ENCODE measurements around the gene ATP6V0C. TPM values are rescaled to one million over a fixed set of nuclear protein-coding genes. Genes with fewer than 3 reads are reported as not detected.
A peak's percentile ranks its signal among the peaks of the same experiment; 100 is the strongest.

The ATP6V0C gene
- total RNA-seq = 137 TPM
- long read RNA-seq, transcript ATP6V0C-201 (3 exons, 1,175 nt) = major isoform, 37 of 38 reads
- long read RNA-seq, partial matches to known transcripts = 0 of 38 reads
- long read RNA-seq, other reads (novel, unspliced or antisense) = 0 of 38 reads

DNA sequence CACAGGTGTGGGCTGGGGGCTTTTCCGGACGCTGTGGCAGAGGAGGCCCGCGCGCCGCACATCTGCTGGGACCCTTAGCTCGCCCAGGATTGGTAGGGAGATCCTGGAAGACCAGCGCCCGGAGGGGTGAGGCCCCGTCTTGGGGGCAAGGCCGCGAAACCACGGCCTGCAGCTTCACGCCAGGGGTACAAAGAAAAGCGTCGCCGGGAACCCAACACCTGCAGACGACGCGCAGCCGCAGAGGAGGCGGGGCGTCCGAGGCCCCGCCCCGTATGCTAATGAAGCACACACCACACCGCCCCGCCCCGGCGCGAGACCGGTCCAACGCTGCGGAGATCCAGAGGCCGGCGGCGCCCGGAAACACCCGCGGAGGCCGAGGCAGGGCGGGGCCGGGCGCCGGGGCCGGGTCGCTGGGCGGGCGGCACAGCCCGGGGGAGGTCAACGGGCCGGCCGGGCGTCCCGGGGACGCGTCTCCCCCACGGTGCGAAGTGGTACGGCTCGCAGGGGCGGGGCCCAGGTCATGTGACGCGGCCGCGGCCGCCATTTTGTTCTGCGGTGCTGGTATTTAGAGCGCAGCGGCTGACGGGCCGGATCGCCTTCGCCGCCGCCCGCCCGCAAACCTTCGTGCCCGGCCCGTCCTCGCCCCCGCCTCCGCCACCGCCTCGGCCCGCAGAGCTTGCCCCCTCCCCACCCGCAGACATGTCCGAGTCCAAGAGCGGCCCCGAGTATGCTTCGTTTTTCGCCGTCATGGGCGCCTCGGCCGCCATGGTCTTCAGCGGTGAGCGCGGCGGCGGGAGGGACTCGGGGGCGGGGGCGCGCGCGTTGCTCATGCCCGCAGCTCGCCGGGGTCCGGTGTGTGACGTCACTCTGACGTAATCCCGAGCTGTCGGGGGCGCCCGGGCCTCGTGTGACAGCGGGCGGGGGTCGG is at the start of gene ATP6V0C:
ATP6V0C (plus strand) TSS at position 548 of the 928 bp plus-strand sequence; CDS start at position 700, 152 bp downstream.
- DNase-seq (ENCODE audit: low spot score) = peak; percentile 95
- intact Hi-C loops (cut with DNase I) = loop anchor here (10.0 kb wide), 1 partner anchor 249 kb away; the partner anchor contains the start of gene RNPS1

DNA sequence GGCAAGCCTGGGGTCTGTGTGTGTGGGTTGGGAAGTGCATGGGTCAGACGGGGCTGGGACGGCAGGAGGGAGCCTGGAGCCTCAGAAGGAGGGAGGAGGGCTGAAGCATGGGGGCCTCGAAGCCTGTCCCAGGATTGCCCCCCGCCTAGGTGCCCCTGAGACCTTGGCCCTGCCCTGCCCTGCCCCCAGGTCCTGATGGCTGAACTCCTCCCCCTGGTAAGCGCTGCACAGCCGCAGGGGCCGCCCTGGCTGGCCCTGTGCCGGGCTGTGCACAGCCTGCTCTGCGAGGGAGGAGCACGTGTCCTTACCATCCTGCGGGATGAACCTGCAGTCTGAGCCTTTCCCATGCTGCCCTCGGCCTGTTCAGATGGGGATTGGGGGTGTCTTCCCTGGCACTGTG is 49.4 kb upstream of the ATP6V0C start:
- DNase-seq (ENCODE audit: low spot score) = no peak
- intact Hi-C loops (cut with DNase I) = no loop called here

DNA sequence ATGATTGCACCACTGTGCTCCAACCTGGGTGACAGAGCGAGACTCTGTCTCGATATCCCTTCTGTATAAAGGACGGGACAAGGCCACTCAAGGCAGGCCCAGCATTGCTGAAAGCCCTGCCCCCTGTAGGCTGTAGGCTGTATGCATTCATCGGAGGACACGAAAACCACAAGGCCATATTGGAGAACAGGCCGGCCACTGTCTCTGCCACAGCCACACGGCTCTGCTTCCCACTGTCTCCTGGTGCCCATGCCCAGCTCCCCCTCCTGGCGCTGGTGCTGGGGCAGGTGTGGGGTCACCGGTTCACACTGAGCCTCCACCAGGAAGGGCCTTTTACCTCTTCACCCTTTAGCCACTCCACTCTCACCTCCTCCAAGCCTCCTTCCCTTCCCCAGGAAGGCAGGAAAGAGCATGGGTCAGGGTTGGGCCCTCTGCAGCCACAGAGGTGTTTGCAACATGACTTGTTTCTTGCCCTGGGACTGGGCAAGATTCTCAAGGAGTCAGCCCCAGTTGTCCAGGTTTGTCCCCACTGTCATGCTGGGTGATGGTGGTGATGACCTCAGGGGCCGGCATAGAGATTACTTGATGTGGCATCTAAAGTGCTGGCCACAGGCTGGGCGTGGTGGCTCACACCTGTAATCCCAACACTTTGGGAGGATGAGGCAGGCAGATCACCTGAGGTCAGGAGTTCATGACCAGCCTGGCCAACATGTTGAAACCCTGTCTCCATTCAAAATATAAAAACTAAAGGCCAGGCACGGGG is 47.9 kb upstream of the ATP6V0C start:
- no peak for DNase-seq (ENCODE audit: low spot score)
- intact Hi-C loops (cut with DNase I) = no loop called here

- intact Hi-C loops (cut with DNase I) = no loop called here
- DNase-seq (ENCODE audit: low spot score) = no peak
Observed at GRCh38 chr16:2466667-2467527, 46.9 kb upstream of the ATP6V0C start.

DNA sequence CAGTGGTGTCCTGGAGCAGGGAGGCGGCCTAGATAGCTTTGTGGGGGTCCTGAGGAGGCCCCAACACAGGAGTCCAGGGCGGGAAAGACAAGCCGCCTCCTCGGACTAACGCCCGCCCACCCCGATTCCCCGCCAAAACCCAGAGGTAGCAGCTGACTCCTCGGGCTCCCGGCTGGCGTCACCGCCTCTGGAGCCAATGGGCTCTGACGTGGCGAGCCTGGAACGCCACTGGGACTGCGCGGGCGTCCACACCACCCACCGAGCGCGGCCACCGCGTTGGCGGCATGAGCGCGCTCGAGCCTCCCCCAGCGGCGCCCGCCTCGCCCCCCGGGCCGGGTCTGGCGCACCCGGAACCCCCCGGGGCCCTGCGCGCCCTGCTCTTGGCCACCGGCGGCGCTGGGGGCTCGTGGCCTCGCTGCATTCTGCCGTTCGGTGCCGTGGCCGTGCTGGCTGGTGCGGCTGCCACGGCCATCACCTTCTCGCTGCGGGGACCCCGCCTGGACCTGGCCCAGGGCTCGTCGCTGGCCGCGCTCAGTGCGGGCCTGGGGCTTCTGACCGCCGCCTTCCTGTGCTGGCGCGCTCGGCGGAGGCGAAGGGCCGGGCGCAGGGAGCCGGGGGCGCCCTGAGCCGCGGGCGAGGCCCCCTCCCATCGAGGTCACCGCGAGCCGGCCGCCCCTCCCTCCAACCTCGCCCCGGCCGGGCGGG is 46.1 kb upstream of the ATP6V0C start:
- DNase-seq (ENCODE audit: low spot score) = peak; percentile 85
- intact Hi-C loops (cut with DNase I) = no loop called here

DNA sequence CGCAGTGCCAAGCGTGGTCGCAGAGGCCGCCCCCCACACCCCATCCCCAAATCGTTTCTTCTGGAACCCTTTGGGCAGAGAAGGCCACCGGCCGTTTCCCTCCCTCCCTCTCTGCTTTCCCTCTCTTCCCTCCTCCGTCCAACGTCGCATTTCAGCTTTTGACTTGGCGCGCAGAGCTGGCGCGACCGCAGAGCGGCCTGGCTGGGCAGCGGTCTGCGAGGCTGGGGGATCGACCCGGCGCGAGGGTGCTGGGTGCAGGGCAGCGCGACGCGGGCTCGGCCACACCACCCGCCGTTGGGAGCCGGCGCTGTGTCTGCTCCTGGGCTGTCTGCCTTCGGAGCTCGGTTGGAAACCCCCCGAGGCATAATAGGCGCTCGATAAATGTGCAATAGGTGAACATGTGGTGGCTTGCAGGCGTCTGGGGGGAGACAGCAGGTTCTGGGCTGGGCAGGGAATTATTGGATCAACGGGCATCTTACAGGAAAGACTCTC is 45.5 kb upstream of the ATP6V0C start:
- intact Hi-C loops (cut with DNase I) = no loop called here

GRCh38 chr16:2468725-2469398 is 44.9 kb upstream of the ATP6V0C start:
- DNase-seq (ENCODE audit: low spot score) = no peak
- intact Hi-C loops (cut with DNase I) = no loop called here

More for the DNA sequence above, 45.5 kb upstream of the ATP6V0C start:
- DNase-seq (ENCODE audit: low spot score) = no peak

DNA sequence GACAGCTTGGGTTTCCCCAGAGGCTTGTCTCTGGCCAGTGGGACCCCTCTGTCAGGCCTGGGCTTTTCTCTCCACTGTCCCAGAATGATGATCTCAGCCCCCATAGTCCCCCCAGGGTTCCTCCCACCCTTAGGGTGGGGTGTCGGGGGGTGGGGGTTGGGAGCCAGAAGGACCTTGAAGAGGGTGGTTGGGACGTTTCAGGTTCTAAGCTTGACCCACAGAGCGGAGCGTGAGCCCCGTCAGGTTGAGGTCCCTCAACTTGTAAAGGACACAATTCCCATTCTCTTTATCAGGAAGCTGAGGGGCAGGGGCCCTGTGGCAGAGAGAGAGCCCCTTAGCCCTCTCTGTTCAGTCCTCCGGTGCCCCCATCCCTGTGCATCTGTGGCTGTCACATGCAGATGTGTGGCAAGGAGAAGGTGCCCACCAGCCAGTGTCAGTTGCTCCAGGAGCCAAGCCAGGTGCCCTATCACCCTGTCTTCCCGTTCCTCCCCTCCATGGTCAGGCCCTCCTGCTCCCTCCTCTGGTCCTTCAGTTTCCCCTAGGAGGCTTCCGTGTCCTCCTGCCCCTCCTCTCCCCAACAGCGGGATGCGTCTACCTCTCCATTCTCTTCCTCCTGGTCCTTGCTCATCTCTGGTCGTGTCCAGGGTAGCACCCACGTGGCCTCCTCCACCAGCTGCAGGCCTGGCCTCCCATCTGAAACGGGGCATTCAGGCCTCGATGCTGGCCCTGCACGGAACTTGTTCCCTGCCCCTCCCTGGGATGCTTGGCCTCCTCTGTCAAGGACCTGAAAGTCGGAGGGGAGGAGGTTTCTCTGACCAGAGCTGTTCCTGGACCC is 44.1 kb upstream of the ATP6V0C start:
- intact Hi-C loops (cut with DNase I) = no loop called here
- no peak for DNase-seq (ENCODE audit: low spot score)

GRCh38 chr16:2470234-2470601 is 43.5 kb upstream of the ATP6V0C start:
- DNase-seq (ENCODE audit: low spot score) = no peak
- intact Hi-C loops (cut with DNase I) = no loop called here

- DNase-seq (ENCODE audit: low spot score) = no peak
- intact Hi-C loops (cut with DNase I) = no loop called here
Observed at GRCh38 chr16:2470603-2471015, 43.1 kb upstream of the ATP6V0C start.

- DNase-seq (ENCODE audit: low spot score) = no peak
- intact Hi-C loops (cut with DNase I) = no loop called here
Observed at GRCh38 chr16:2471016-2471652, 42.6 kb upstream of the ATP6V0C start, which contains the start of gene NTN3. NTN3 (plus strand) TSS chr16:2471297; CDS start chr16:2471702, 405 bp downstream.

- intact Hi-C loops (cut with DNase I) = no loop called here
- no peak for DNase-seq (ENCODE audit: low spot score)
Observed at GRCh38 chr16:2471653-2472487, 41.9 kb upstream of the ATP6V0C start.

DNA sequence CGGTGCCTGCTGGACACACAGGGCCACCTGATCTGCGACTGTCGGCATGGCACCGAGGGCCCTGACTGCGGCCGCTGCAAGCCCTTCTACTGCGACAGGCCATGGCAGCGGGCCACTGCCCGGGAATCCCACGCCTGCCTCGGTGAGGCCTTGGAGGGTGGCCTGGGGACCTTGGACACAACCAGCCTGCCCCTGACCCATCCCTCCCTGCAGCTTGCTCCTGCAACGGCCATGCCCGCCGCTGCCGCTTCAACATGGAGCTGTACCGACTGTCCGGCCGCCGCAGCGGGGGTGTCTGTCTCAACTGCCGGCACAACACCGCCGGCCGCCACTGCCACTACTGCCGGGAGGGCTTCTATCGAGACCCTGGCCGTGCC is 41.3 kb upstream of the ATP6V0C start:
- intact Hi-C loops (cut with DNase I) = no loop called here
- DNase-seq (ENCODE audit: low spot score) = no peak

GRCh38 chr16:2472885-2473445 is 40.8 kb upstream of the ATP6V0C start:
- intact Hi-C loops (cut with DNase I) = no loop called here
- DNase-seq (ENCODE audit: low spot score) = no peak

DNA sequence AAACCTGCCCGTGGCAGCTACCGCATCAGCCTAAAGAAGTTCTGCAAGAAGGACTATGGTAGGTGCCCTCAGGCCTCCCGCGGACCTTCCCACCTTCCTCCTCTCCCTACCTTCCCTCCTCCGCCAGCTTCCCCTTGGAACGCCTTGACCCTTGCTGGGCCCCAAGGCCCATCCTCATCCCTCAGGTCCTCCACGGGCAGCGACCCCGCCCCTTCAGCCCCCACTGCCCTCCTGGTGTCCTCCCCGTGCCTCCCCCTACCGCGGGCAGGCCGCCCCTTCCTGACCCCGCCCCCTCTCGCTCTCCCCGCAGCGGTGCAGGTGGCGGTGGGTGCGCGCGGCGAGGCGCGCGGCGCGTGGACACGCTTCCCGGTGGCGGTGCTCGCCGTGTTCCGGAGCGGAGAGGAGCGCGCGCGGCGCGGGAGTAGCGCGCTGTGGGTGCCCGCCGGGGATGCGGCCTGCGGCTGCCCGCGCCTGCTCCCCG is 40.3 kb upstream of the ATP6V0C start:
- intact Hi-C loops (cut with DNase I) = no loop called here
- DNase-seq (ENCODE audit: low spot score) = no peak

Measured in cardiac septum (tissue), 1 donor.